Lung microvascular endothelial cell (primary cell): ENCODE results near the gene PRRC2B. TPM values are rescaled to one million over a fixed set of nuclear protein-coding genes. Genes with fewer than 3 reads are reported as not detected.

Experiments
- DNase-seq, 2 donors: peaks; one replicate each; pipeline versions ENCODE4 v3.0.0 to v3.0.0-alpha.2; 2010; ENCODE audit warnings: low read depth in 2 of 2
- total RNA-seq: library from RNA; depleted of rRNA; stranded (reverse); fragments of >200 nt; gene quantifications from 2 replicates; pipeline ENCODE4 v1.2.1, GENCODE V29; 2014

PRRC2B gene
- total RNA-seq, 1 donor from 2014 or later, result 46.0 TPM

- DNase-seq, result peak; percentile 54 to 73
Measured at GRCh38 chr9:131407717-131408195, 13.9 kb downstream of the PRRC2B start.

DNA sequence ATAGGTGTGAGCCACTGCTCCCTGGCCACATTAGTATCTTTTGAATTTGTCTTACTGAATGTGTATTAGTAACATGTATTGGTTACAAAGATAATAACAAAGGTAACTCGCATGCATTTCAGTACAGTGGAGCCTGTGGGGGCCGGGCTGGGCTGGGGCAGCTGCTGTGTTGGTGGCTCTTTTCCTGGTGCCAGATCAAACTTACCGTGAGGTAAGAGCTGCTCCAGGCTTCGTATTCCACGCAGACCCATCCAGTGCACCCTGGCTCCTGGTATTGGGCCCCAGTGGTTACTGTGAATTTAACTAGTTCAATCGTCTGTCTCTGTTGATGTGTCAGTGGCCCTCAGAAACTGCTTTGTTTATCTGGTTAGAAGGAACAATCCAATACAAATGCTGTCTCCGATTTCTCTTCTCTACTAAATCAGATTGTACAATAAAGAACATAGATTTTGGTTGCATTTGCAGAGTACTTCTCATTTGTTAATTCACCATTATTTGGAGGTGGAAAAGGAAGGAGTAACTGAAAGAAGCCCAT is 15.6 kb downstream of the PRRC2B start:
- no peak for DNase-seq

DNA sequence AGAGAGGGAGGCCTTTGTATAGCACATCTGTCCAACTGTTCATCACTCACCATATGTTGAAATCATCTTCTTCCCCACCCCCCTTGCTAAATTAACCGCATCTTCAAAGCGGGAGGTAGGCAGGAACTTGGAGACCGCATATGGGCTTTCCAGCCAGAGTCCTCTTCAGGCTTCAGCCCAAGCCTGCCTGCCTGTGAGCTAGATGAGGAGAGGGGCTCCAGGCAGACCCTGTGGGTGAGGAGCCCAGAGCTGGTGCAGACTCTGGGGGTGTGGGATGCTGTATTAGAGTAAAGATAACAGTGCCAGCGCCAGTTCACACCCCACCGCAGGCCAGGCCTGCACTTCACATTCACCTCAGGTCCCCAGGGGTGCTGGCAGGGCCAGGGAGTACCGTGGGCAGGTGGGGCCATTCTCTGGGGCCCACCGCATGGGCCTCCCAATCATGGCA is 16.2 kb downstream of the PRRC2B start:
- DNase-seq, result no peak

DNA sequence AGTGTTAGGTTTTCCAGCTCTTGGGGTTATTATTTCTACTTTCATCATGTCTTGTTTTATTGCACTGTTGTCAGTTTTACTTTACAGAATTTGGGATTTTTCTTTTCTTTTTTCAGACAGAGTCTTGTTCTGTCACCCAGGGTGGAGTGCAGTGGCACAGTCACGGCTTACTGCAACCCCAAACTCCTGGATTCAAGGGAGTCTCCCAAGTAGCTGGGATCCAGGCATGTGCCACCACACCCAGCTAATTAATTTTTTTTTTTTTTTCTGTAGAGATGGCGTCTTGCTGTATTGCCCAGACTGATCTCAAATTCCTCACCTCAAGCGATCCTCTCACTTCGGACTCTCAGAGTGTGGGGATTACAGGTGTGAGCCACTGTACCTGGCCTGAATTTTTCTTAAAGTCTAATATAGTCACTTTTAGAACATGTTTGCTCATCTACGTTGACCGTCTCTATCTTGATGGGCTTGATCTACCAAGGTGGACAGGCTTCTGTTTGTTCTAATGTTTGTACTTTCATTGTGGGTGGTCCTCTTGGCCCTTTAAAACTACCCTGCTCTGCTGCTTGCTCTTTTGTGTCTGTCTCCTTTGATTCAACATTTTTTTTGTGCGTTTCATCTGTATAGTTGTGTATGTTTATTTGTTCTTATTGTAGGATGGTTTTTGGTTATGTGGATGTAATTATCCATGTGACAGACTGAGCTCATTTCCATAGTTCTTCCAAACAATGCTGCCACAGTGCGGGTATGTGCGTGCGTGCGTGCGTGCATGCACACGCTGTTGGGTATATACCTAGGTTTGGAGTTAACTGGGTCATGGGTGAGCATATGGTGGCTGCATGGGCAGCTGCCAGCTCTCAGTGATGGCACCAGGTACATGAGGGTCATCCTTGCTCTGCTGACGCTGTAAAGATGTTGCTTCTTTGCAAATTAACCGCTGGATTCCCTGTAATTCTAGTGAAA is 18.1 kb downstream of the PRRC2B start:
- DNase-seq, result no peak

GRCh38 chr9:131416509-131416908 is 22.6 kb downstream of the PRRC2B start:
- DNase-seq, result no peak

GRCh38 chr9:131417264-131418142 is 23.6 kb downstream of the PRRC2B start:
- no peak for DNase-seq

- peak; percentile 56 to 73 for DNase-seq
Measured at GRCh38 chr9:131418143-131419025, 24.5 kb downstream of the PRRC2B start.

GRCh38 chr9:131419026-131419614 is 25.2 kb downstream of the PRRC2B start:
- no peak for DNase-seq

DNA sequence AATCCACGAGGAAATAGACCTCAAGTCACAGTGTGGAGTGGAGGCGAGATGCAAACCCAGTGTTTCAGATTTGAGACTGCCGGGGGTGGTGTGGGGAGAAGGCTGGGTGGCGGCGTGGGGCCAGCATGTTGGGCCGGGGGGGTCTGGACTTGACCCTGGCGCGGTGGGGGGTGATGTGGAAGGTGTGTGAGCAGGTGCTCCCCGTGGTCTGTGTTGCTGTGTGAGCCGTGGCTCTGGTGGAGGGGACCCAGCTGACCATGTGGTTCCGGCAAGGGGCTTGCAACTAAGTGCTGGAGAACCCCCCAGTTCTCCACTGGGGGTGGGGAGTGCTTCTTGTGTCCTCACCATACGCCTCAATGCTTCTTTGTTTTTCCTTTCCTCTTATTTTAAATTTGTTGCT is 25.8 kb downstream of the PRRC2B start:
- no peak for DNase-seq

GRCh38 chr9:131420980-131421624 is 27.2 kb downstream of the PRRC2B start:
- peak; percentile 32 to 62 for DNase-seq

DNA sequence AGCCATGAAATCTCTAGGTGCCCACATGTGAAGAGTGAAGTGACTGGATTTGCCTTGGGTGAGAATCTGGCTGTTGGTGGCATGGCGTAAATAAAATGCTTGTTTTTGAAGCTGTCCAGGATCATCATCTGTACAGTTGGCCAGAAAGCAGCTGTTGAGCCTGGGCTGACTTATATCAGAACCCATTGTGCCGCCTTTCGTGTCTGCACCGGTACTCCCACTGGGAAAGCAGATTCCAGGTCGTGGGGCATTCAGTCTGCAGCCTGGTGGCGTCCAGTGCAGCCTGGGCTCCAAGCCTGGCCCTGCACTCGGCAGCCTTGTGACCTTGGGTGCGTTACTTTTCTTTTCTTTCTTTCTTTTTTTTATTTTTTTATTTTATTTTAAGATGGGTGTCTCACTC is 27.8 kb downstream of the PRRC2B start:
- DNase-seq, result no peak

GRCh38 chr9:131422241-131422792 is 28.4 kb downstream of the PRRC2B start:
- DNase-seq, result peak; percentile 50 to 54

- peak; percentile 73 to 91 for DNase-seq
Measured at GRCh38 chr9:131423171-131423581, 29.3 kb downstream of the PRRC2B start.

DNA sequence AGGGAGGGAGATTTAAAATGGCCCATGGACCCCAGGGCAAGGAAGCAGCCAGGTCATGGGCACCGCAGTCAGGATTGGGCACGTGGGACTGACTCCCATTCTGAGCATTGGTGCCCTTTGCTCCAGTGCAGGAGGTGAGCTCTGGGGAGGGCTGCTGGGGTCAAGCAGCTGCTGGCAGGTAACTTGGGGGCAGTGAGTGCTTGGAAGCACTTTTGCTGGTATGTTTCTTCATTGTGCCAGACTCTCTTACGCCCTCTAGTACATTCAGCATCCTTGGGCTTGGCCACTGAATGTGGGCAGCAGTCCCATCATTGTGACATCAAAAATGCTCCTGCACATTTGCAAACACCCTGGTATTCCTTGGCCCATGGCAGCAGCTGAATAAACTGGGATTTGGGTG is 32.7 kb downstream of the PRRC2B start:
- no peak for DNase-seq

DNA sequence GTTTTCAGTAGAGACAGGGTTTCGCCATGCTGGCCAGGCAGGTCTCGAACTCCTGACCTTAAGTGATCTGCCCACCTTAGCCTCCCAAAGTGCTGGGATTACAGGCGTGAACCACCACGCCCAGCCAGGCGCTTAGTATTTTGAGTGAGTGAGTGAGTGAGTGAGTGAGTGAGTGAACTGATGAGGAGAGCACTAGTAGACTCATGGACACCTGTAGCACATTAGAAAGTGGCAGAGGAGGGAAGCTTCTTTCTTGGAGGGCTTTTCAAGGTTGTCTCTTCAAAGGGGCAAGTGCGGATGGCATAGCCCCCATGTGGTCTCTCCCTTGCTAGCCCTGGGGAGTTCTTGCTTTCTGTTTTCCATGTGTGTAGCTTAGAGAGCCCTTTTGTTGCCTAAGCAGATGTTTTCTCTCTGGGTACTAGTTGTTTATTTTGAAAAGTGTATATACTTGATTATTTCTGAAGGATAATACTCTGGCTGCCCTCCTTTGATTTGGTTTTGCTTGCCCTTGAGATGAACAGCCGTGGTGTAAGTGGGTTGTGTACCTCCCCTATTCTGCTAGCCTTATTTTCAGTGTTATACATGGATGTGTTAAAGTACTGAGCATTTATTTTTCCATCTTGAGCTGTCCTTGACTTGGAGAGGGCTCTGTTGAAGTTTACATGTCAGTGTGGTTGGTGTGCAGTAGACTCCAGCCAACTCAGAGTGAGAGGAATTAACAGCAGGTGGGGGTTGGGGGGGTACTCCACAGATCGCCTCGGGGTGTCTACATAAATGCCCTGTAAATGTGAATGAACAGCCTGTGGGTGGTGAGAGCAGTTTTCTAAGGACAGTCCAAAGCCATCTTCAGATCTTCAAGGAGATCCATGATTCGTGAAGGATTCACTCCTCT is 35.5 kb downstream of the PRRC2B start:
- DNase-seq, result no peak

GRCh38 chr9:131432050-131432449 is 38.2 kb downstream of the PRRC2B start:
- DNase-seq, result no peak

GRCh38 chr9:131432597-131433301 is 38.9 kb downstream of the PRRC2B start:
- DNase-seq, result peak in 1 of 2 donors; percentile 81
